ENCODE measurements around the gene TRIP13. TPM values are rescaled to one million over a fixed set of nuclear protein-coding genes. Genes with fewer than 3 reads are reported as not detected.
"Not testable (repeated sequence)": the region's sequence is repeated elsewhere in the genome, so short reads cannot be mapped to it uniquely, and the experiment has no call there.

The TRIP13 gene
- total RNA-seq, 1 donor from 2014 or later, result 3.9 TPM

DNA sequence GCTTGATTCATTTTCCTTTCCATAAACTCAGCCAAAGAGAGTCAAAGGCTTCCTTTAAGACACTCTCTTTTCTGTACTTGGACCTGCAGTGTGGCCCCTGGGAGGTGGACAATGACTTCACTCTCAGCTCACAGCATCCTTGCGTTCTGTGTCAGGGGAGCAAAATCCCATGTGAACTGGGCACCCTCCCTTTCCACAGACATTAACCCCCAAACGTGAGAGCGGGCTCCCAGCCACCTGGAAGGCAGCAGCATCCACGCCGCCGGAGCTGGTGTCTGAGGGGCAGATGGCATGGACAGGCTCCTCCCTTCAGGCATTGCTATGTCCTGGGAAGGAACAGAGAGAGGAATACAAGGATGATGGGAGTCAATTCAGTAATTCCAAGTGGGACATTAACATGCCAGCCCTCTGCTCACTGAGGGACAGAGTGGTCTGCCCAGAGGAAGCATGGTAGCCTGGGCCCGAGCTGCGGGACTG lies 39.5 kb downstream of the TRIP13 start:
- Mint-ChIP-seq H3K4me1 (ENCODE audit: low read depth, unreplicated experiment) (peaks cover 4% of the 10 kb centered on the region), H3K36me3 (ENCODE audit: unreplicated experiment) (peaks cover 22% of the 10 kb centered on the region), H3K9me3 (ENCODE audit: unreplicated experiment) (peaks cover 5% of the 10 kb centered on the region), H3K27me3 (ENCODE audit: unreplicated experiment) (peaks cover 4% of the 10 kb centered on the region), H3K4me3 (ENCODE audit: unreplicated experiment) (no peak overlapping the region), H3K27ac (ENCODE audit: unreplicated experiment) (no peak overlapping the region)
- TF ChIP-seq, protein P1, sequence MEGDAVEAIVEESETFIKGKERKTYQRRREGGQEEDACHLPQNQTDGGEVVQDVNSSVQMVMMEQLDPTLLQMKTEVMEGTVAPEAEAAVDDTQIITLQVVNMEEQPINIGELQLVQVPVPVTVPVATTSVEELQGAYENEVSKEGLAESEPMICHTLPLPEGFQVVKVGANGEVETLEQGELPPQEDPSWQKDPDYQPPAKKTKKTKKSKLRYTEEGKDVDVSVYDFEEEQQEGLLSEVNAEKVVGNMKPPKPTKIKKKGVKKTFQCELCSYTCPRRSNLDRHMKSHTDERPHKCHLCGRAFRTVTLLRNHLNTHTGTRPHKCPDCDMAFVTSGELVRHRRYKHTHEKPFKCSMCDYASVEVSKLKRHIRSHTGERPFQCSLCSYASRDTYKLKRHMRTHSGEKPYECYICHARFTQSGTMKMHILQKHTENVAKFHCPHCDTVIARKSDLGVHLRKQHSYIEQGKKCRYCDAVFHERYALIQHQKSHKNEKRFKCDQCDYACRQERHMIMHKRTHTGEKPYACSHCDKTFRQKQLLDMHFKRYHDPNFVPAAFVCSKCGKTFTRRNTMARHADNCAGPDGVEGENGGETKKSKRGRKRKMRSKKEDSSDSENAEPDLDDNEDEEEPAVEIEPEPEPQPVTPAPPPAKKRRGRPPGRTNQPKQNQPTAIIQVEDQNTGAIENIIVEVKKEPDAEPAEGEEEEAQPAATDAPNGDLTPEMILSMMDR (IDR thresholded peaks at IDR 0.05; ENCODE audit: partially characterized antibody, unreplicated experiment), result no peak
- DNase-seq, result no peak

DNA sequence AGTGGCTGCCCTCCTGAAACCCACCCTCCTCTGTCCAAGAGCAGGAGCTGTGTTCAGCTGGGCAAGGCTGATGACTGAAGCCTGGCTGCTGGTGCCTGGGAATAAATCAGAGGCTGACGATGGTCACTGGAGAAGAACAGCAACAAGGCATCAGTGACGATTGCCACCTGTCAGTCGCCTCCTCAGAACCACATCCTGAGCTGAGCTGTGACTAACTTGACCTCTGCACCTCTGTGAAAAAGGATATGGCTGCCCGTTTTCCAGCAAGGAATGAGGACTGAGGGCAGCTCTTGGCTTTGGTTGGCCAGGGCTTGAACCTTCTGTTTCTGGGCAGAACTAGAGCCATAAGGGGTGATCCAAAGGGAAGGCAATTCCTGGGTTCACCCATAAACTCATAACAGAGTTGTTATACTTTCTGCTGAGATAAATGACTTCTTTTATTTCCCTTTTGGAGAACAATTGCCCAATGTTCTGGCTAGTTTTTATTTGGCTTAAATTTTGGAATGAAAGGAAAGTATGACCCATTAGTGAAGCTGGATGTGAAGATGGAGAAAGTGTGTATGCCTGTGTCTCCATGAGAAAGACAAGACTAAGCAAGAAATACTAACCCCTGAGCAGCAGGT lies 40.1 kb downstream of the TRIP13 start:
- Mint-ChIP-seq H3K4me3 (ENCODE audit: unreplicated experiment) (no peak overlapping the region), H3K27ac (ENCODE audit: unreplicated experiment) (no peak overlapping the region)
- TF ChIP-seq, protein P1 (IDR thresholded peaks at IDR 0.05; ENCODE audit: partially characterized antibody, unreplicated experiment), result no peak

DNA sequence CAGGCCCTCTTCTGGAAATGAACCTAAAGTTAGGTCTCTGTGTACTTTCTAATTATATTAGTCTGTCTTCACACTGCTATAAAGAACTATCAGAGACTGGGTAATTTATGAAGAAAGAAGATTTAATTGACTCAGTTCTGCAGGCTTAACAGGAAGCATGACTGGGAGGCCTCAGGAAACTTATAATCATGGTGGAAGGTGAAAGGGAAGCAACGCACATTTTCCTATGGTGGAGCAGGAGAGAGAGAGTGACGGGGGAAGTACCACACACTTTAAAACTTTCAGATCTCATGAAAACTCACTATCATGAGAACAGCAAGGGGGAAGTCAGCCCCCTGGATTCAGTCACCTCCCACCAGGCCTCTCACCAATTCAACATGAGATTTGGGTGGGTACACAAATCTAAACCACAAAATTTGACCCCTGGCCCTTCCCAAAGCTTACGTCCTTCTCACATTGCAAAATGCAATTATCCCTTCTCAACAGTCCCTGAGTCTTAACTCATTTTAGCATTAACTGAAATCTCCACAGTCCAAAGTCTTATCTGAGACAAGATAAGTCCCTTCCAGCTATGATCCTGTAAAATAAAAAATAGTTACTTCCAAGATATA lies 40.7 kb downstream of the TRIP13 start:
- Mint-ChIP-seq H3K9me3 (ENCODE audit: unreplicated experiment) (peaks cover 5% of the 10 kb centered on the region), H3K4me3 (ENCODE audit: unreplicated experiment) (no peak overlapping the region), H3K27ac (ENCODE audit: unreplicated experiment) (no peak overlapping the region), H3K27me3 (ENCODE audit: unreplicated experiment) (peaks cover 4% of the 10 kb centered on the region), H3K36me3 (ENCODE audit: unreplicated experiment) (peaks cover 22% of the 10 kb centered on the region), H3K4me1 (ENCODE audit: low read depth, unreplicated experiment) (peaks cover 4% of the 10 kb centered on the region)
- TF ChIP-seq, protein P1 (IDR thresholded peaks at IDR 0.05; ENCODE audit: partially characterized antibody, unreplicated experiment), result no peak
- DNase-seq, result no peak

More for the DNA sequence above, 40.1 kb downstream of the TRIP13 start:
- Mint-ChIP-seq H3K4me1 (ENCODE audit: low read depth, unreplicated experiment) (peaks cover 4% of the 10 kb centered on the region), H3K9me3 (ENCODE audit: unreplicated experiment) (peaks cover 5% of the 10 kb centered on the region), H3K36me3 (ENCODE audit: unreplicated experiment) (peaks cover 22% of the 10 kb centered on the region), H3K27me3 (ENCODE audit: unreplicated experiment) (peaks cover 4% of the 10 kb centered on the region)
- no peak for DNase-seq

DNA sequence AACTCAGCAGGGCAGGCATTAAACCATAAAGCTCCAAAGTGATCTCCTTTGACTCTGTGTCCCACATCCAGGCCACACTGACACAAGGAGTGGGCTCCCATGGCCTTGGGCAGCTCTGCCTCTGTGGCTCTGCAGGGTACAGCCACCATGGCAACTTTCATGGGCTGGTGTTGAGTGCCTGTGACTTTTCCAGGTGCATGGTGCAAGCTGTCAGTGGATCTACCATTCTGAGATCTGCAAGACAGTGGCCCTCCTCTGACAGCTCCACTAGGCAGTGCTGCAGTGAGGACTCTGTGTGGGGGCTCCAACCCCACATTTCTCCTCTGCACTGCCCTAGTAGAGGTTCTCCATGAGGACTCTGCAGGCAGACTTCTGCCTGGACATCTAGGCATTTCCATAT lies 41.3 kb downstream of the TRIP13 start:
- DNase-seq; H3K4me3 Mint-ChIP-seq (ENCODE audit: unreplicated experiment); H3K27ac Mint-ChIP-seq (ENCODE audit: unreplicated experiment); H3K9me3 Mint-ChIP-seq (ENCODE audit: unreplicated experiment); H3K27me3 Mint-ChIP-seq (ENCODE audit: unreplicated experiment); H3K4me1 Mint-ChIP-seq (ENCODE audit: low read depth, unreplicated experiment): not testable (repeated sequence)
- H3K36me3 Mint-ChIP-seq (ENCODE audit: unreplicated experiment), result peaks cover 19% of the 10 kb centered on the region

DNA sequence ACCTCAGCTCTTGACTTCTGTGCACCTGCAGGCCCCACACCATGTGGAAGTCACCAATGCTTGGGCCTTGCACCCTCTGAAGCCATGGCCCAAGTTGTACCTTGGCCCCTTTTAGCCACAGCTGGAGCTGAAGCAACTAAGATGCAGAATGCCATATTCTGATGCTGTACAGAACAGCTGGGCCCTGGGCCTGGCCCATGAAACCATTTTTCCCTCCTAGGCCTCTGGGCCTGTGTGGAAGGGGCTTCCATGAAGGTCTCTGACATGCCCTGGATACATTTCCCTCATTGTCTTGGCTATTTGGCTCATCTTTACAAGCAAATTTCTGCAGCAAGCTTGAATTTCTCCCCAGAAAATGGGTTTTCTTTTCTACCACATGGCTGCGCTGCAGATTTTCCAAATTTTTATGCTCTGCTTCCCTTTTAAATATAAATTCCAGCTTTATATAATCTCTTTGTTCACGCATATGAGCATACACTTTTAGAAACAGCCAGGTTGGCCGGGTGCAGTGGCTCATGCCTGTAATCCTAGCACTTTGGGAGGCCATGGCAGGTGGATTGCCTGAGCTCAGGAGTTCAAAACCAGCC lies 41.8 kb downstream of the TRIP13 start:
- H3K4me3 Mint-ChIP-seq (ENCODE audit: unreplicated experiment); H3K9me3 Mint-ChIP-seq (ENCODE audit: unreplicated experiment); H3K4me1 Mint-ChIP-seq (ENCODE audit: low read depth, unreplicated experiment); DNase-seq; H3K27me3 Mint-ChIP-seq (ENCODE audit: unreplicated experiment); H3K27ac Mint-ChIP-seq (ENCODE audit: unreplicated experiment): not testable (repeated sequence)
- peaks cover 17% of the 10 kb centered on the region for H3K36me3 Mint-ChIP-seq (ENCODE audit: unreplicated experiment)

Measured in glutamatergic neuron (in vitro differentiated cells).